SU-DHL-6 (cell line): ENCODE results near the gene YY1.

ENCODE experiments used
- CTCF ChIP-seq: fragments of 200-600 bp; sonication (generic); IDR thresholded peaks from one replicate; pipeline ENCODE4 v1.5.1; 2017; ENCODE audit warnings: antibody characterized with exemption, mild to moderate bottlenecking, low read length, moderate library complexity; ENCODE audit not compliant: insufficient read depth, poor library complexity, severe bottlenecking
- EZH2phosphoT487 ChIP-seq: fragments of 200-600 bp; sonication (generic), shearing (Covaris generic); conservative IDR thresholded peaks from 2 replicates; pipeline ENCODE4 v1.6.1; 2018; ENCODE audit warnings: mild to moderate bottlenecking, antibody characterized with exemption, low read length, moderate library complexity, mixed read lengths

GRCh38 chr14:100211893-100212292, 27.1 kb upstream of the YY1 start:
- TF ChIP-seq CTCF: no peak
- TF ChIP-seq EZH2phosphoT487: no peak
